ENCODE measurements around the gene ARCN1.

DNA sequence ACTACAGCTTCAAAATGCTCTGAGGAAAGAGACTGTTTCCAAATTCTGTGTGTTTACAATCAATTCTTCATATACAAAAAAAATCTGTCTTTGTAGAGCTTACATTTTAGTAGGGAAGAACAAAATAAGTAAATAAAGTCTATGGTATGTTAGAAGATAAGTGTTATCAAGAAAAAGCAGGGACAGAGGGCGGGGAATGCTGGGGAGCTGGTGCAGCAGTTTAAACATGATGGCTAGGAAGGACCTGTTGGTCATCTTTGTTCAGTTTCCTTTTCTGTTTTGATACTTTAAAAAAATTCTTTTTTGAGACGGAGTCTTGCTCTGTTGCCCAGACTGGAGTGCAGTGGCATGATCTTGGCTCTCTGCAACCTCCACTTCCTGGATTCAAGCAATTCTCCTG is 25.1 kb upstream of the ARCN1 start:
- no peak for TF ChIP-seq EP300 (IDR thresholded peaks at IDR 0.05)
- TF ChIP-seq, protein P1, sequence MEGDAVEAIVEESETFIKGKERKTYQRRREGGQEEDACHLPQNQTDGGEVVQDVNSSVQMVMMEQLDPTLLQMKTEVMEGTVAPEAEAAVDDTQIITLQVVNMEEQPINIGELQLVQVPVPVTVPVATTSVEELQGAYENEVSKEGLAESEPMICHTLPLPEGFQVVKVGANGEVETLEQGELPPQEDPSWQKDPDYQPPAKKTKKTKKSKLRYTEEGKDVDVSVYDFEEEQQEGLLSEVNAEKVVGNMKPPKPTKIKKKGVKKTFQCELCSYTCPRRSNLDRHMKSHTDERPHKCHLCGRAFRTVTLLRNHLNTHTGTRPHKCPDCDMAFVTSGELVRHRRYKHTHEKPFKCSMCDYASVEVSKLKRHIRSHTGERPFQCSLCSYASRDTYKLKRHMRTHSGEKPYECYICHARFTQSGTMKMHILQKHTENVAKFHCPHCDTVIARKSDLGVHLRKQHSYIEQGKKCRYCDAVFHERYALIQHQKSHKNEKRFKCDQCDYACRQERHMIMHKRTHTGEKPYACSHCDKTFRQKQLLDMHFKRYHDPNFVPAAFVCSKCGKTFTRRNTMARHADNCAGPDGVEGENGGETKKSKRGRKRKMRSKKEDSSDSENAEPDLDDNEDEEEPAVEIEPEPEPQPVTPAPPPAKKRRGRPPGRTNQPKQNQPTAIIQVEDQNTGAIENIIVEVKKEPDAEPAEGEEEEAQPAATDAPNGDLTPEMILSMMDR (IDR thresholded peaks at IDR 0.05) = no peak
- no peak for TF ChIP-seq POLR2A (IDR thresholded peaks at IDR 0.05)

All from upper lobe of left lung (tissue), 4 donors.